Activated CD8-positive, alpha-beta memory T cell treated with anti-CD3 and anti-CD28 coated beads, Interleukin-2, amount 50 U/mL, for 24 hours (primary cell): Measurements from ENCODE around the gene DTNA.

Experiments
- DNase-seq: peaks from one replicate; pipeline ENCODE4 v3.0.0-alpha.2; 2020; ENCODE audit errors: extremely low read depth

Gene DTNA

GRCh38 chr18:34859496-34859895 is 149.4 kb downstream of the DTNA start:
- DNase-seq = no peak

GRCh38 chr18:34862561-34862960 is 152.5 kb downstream of the DTNA start:
- DNase-seq = no peak

- DNase-seq = no peak
Measured at GRCh38 chr18:34863702-34864101, 153.6 kb downstream of the DTNA start.

DNA sequence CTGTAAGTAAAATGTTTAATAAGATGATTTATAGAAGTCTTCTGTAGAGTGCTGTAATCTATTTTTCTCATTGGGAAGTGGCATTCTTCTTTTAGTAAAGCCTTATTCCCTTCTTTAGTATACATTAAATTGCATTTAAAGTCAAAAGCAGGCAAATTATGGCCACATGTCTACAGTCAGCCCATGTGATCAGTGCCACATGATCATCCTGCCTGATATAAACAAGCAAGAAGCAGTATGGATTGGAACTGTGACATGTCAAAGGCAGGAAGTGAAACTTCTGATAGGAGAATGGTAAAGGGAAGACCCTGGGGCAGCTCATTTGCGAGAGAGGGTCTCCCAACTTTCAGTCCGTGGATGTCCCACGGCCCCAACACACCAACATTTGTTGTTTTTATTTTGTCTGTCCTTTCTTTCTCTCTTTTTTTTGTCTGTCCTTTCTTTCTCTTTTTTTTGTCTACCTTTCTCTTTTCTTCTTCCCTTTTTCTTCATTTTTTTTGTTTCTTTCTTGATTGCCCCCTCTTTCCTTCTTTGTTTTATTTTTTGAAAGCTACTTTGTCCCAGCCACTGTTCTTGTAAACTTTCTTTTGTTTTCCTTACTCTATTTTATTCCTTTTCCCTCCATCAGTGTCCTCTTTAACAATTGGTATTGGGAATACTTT is 154.9 kb downstream of the DTNA start:
- no peak for DNase-seq

GRCh38 chr18:34866310-34866709 is 156.2 kb downstream of the DTNA start:
- no peak for DNase-seq

DNA sequence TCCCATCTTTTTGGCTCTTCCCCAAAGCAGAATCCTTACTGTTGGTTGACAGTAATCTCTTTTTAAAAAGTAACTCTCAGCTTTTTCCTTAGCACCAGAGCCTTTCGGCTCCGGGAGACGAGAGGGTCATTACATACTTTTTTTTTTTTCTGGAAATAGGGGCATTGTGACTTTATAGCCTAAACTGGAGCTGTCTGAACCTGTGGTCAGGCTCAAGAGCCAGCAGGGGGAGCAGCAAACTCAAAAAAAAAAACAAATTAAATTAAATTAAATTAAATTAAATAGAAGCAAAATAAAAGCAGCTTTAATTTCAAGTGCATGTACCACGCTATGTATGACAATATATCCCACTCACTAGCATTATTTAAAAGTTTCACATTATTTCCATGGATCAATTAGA is 156.6 kb downstream of the DTNA start:
- DNase-seq = no peak

DNA sequence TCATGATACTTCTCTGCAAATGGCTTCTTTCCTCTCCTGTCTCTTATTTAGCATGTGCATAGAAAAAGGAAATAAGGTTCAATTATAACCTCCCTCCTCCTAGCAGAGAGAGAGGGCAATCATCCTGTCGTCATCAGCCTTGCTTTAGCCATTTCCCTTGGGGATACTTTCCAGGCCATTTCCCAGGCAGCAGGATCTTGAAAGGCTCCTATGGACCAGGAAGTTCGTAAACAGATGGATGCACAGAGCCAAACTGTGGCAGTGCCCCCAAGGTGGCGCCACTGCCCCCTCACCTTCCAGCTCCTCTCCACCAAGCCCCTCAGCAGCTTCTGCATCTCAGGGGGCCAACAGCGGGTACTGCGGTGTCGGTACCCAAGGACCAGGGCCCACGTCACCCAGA is 157.4 kb downstream of the DTNA start:
- no peak for DNase-seq

GRCh38 chr18:34870555-34871310 is 160.6 kb downstream of the DTNA start:
- DNase-seq = no peak

DNA sequence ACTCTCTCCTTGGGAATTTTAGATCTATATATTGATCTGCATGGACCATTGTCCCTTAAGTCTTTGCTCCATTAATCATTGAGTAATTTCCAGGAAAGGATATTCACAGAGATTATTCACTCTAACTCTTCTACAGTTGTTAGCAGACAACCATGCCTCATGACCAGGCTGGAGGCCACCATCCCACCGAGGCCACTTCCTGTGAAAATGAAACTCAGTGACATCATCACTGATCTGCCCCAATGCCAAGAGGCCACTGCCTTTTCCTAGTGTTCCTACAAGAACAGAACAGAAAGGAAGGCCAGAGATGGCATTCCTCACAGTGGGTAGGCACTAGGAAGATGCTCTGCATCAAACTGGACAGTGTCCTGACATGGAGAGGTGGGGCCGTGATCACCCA is 161.3 kb downstream of the DTNA start:
- DNase-seq = no peak

DNA sequence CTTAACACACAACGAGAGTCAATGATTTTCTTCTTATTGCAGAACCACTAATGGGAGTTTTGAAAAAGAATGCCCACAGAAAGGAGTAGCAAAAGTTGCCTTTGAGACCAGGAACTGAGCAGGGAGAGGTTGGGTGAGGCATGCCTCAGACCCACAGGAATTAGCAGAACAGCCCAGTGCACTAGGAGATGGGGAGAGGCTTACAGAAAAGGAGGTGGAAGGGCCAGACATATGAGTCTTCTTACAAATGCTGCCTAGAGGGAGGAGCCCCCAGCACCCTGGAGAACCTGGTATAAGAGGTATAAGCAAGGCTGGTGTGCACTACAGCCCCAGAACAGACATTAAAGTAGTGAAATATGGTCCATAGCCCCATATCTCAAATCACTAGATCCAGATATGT is 162.0 kb downstream of the DTNA start:
- DNase-seq = no peak

DNA sequence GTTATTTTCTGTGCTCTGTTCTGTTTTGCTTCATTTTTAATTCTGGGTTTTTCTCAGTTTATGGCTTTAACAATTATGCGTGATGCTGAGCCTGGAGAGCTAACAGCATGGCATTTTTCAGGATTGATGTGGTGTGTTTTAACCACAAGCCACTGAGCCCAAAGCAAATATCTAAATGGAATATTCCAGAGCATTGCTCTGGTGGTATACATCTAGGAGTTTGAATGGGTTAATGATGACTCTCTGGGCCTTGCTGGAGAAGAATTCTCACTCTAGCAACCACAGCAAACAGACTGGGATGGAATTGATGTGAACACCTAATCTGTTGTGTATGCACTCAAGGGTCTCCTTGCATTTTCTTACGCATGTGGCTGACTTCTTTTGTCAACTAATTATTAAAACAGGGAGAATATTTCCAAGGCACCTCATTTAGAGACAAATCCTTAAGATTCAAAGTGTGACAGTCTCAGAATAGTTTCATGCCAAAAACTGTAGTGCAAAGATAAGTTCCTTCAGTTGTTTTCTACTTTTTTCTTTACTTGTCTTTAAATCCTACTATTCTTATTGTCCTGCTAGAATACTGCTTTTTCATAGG is 164.0 kb downstream of the DTNA start:
- DNase-seq = no peak

- DNase-seq = no peak
Measured at GRCh38 chr18:34875150-34875549, 165.1 kb downstream of the DTNA start.

DNA sequence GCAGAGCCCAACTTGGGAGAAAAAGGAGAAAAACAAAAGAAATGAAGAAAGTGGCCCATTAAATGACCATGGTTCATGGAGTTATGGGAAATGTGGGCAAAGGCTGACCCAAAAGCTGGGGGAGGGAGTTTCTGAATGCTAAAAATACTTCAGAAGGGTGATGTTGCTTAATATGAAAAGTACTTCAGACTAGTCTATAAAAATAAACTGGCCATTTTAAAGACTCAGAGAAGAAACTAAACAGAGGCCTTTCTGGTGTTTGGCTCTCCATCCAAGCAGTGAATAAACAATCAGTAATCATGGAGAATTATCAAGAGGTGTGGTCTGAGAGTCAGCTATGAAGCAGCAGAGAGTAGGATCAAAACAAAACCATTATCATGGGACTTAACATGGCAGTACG is 170.3 kb downstream of the DTNA start:
- DNase-seq = no peak

GRCh38 chr18:34880882-34881834 is 171.1 kb downstream of the DTNA start:
- no peak for DNase-seq

GRCh38 chr18:34884436-34884835 is 174.3 kb downstream of the DTNA start:
- DNase-seq = no peak

DNA sequence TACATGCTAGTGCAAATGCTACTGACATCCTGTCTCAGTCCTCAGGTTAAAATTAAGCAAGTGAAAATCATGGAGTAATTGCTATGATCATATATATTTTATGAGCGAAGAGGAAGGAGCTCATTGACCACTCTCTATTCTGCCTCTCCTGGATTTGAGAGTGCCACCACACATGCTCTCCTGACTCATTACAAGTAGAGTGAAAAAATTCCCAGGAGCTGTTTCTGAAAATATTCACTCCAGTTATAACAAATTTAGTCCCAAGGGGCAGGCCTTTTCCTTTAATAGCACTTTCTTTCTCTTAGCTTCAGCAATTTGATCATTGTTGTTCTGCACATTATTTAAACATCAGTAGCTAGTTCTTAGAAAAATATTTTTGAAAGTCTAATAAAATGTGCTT is 176.1 kb downstream of the DTNA start:
- DNase-seq = no peak

DNA sequence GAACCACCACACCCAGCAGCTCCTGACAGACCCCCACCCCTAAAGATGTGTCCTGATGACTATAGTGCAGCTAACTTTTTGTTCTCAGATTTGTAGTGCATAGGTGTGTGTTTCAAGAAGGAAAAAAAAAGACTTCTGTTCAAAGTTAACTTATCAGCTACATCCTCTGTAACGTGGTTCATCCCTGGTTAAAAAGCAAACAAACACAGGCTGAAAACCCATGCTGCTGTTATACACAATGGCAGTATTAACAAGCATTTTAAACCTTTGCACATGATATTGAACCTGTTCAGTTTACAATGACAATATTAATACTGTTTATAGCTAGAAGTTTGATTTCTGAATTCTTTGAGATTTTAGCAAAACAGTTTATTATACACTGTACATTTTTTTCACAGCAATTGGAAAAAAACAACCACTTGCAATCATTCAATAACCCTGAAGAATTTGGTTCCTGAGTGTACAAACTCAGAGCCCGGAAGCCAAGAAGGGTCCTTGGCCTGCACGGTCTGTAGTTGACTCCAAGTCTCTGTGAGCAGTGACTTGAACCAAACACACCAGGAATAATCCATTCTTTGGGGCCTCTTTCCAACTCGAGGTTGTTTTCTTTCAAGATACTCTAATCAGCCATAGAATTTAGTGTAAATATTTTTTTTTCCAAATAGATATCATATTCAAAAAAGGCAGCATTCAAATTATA is 177.9 kb downstream of the DTNA start:
- DNase-seq = no peak

DNA sequence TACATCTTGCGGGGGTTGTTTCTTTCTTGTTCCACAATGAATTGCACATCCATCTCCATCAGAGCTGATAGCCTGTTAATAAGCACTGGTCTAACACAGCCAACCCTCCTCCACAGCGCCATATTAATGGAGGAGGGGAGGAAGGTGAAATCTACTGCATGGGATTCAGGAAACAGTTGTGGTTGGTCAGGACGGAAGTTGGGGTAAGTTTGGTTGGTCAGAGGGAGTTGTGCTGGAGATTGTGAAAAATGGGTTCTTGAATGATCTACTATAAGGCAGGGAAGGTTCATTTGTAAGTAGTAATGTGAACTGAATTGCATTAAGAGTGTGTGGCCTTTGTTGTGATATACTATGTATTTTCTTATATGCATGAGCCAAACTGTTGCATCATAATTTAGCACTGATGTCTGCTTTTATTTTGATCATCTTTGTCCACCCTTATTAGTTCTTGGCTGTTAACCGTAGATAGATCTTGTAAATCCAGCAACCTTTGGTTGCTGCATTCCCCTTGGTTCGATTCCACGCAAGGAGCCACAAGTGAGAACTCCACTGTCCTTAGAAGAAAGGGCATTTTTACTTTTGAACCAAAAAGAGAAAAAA is 180.5 kb downstream of the DTNA start:
- DNase-seq = no peak

DNA sequence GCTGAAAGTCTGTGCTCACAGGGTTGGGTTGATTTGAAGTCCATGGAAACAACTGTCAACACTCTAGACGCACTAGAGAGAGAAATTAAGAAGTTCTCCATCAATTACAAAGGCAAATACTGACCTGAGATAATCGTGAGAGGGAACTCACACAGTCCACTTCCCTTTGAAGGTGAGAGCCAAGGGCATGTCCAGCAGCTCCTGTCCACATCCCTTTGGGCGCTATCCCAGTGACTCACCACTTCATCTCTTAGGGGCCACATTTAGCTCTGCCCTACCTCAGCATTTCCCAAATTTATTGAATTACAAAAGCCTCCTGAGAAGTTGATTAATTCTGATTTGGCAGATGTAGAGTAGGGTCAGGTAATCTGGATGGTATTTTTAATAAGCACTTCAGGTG is 182.3 kb downstream of the DTNA start:
- DNase-seq = no peak

GRCh38 chr18:34893239-34893638 is 183.1 kb downstream of the DTNA start:
- DNase-seq = no peak

DNA sequence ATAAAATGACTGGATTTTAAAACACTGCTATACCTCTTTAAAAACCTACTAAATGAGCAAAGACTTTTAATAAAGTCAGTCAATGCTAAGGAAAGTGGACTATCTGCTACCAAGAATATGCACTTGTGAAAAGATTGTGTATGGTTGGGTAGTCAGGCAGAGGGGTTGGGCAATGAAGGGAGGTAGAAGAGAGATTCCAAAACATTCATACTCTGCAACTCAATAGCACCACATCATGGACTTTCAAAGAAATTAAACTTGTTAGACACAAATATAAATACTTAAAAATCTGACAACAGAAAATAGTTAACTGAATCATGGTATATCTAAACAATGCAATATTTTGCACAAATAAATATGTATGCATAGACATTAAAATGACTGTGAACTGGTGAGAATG is 191.2 kb downstream of the DTNA start:
- DNase-seq = no peak
